Fibroblast of lung (primary cell): ENCODE data around the gene DCAF16.

Experiments used
- EZH2 ChIP-seq: IDR thresholded peaks from 2 replicates; pipeline ENCODE4 v1.5.1; 2012; ENCODE audit warnings: low read length, control low read depth, mild to moderate bottlenecking; ENCODE audit errors: missing control alignments
- TF ChIP-seq, protein P1 (sequence below), 2 donors: IDR thresholded peaks in 1 of 2; conservative IDR thresholded peaks in 1 of 2; 1 replicate in 1 of 2; 2 replicates in 1 of 2; pipeline ENCODE4 v1.5.1; 2011 to 2012; ENCODE audit warnings: low read length in 2 of 2, control low read depth in 1 of 2, inconsistent platforms in 1 of 2, low read depth in 1 of 2, mild to moderate bottlenecking in 1 of 2

DNA sequence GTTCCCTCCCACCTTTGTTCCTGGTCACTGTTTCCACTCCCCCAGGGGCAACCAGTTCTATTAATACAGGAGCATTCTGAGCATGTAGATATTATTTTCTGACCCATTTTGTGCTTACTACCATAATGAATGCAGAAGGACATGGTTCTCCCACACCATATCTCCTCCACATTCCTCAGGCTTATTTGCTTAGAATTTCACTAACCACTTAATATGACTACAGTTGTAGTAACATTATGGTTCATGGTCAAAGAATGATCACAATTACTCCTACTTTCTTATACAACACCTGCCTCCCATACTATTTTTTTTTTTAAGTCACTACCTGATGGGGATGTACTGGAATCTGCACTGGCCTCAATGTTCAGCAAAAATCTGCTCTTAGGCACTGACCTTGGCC is 21.6 kb downstream of the DCAF16 start:
- TF ChIP-seq, protein P1, sequence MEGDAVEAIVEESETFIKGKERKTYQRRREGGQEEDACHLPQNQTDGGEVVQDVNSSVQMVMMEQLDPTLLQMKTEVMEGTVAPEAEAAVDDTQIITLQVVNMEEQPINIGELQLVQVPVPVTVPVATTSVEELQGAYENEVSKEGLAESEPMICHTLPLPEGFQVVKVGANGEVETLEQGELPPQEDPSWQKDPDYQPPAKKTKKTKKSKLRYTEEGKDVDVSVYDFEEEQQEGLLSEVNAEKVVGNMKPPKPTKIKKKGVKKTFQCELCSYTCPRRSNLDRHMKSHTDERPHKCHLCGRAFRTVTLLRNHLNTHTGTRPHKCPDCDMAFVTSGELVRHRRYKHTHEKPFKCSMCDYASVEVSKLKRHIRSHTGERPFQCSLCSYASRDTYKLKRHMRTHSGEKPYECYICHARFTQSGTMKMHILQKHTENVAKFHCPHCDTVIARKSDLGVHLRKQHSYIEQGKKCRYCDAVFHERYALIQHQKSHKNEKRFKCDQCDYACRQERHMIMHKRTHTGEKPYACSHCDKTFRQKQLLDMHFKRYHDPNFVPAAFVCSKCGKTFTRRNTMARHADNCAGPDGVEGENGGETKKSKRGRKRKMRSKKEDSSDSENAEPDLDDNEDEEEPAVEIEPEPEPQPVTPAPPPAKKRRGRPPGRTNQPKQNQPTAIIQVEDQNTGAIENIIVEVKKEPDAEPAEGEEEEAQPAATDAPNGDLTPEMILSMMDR (conservative IDR thresholded peaks at IDR 0.05 in 1 of 2, IDR thresholded peaks at IDR 0.05 in 1 of 2; ENCODE audit: low read depth in 1 of 2, low read length in 2 of 2), result no peak
- no peak for TF ChIP-seq EZH2
